ENCODE data around the gene RNU6-1. TPM values are rescaled to one million over a fixed set of nuclear protein-coding genes. Genes with fewer than 3 reads are reported as not detected.

RNU6-1 gene
- total RNA-seq, 1 donor from 2014 or later: not detected

DNA sequence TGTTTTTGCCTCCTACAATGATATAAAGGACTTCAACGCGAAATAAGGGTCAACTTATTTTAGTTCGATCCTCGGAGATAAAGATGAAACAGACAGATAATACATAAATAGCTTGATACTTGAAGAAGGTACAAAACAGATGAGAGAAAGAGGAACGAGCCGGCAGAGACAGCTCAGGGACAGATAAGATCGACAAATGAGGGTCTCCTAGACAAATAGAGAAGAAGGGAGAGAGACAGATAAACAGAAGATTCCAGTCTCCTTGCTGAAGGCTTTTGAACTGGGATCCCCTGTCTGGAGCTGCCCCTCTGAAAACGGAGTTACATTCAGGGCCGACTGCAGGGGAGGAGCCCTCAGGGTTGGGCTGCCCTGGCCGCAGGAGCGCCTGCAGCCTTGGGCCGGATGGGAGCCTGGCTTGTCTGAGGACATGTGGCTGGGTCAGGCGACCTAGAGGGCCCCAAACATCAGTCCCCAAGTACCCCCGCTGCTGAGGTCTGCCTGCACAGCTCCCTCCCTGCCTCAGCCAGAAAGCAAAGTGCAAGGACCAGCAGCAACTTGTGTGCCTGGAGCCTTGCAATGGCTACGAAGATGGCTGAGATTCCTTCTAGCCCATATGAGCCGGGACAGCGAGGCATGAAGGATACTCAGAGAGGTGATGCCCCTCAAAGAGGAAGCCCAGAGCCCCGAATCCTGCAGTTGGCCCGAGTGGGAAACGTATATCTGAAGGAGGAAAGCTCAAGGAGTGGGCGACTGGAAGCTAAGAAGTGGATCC, 15.5 kb downstream of the RNU6-1 start:
- DNase-seq (ENCODE audit: low spot score): no peak
- intact Hi-C loops (cut with DNase I): no loop called here

DNA sequence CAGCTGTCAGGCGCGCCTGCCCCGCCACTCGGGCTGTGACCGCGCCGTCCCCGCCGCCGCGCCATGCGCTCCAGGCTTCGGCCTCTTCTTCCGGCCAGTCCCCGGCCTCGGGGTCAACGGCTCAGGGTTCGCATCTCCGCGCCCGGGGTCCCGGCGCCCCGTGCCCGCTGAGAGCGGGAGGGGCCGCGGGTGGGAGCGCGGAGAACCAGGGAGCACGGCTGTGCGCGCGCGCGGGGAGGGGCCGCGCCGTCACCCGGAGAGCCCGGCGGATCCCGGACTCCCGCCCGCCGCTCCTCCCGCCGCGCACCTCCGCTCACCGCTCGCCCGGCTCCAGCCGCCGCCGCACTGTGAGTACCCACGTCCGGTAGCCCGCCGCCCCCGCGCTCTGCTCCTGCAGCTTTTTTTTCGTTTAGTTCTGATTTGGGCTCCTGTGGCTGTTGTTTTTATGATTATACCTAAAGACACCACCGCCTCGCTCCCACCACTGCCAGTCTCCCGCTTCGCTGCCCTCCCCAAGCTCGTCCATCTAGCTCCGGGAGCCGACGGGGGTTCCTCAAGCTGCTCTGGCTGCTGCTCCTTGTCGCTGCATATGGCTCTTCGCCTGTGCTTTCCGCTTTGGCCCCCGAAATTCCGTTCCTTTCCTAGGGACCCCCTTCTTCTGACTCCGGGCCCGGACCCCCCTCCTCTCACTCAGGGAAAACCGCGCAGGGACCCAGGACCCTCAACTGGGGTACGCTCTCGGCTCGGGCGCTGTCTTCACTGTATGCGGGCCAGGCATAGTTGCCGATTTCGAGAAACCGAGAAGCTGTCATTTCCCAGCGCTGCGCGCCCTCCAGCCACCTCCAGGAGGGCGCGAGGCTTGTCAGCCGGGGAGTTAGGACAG, 16.3 kb downstream of the RNU6-1 start:
- intact Hi-C loops (cut with DNase I): no loop called here
- DNase-seq (ENCODE audit: low spot score): no peak

DNA sequence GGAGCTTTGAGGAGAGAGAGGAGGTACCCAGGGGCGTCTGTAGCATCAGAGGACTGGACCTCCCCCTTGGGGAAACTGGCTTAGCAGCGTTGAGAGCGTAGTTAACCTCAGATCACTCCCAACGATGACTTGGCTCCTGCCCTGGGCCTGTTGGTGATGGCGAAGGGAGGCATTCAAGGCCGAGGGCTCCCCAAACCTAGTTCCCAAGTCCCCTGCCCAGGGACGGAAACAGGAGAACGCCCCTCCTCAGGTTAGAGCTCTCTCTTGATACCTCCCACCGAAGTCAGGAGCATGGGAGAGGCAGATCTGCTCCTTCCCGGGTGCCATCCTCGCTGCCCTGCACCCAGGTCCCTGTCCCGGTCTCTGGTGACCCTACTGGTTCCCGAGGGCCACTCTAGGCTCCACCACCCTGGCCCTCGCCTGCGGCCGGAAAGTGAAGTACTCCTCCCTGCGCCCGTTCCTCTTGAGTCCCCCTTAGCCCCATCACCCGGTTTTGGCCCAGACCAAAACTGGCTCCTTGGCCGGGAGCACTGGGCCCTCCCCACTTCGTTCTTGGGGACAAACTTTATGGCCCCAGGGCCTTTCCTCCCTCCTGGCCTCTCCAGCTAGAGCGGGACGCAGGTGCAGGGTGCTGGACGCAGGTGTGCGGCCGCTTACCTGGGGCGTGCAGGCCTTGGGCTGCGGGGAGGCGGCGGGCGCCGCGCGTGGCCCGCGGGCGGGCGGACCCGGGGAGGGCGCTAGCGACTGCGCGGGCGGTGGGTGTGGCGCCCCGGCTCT, 17.1 kb downstream of the RNU6-1 start:
- intact Hi-C loops (cut with DNase I): no loop called here

DNA sequence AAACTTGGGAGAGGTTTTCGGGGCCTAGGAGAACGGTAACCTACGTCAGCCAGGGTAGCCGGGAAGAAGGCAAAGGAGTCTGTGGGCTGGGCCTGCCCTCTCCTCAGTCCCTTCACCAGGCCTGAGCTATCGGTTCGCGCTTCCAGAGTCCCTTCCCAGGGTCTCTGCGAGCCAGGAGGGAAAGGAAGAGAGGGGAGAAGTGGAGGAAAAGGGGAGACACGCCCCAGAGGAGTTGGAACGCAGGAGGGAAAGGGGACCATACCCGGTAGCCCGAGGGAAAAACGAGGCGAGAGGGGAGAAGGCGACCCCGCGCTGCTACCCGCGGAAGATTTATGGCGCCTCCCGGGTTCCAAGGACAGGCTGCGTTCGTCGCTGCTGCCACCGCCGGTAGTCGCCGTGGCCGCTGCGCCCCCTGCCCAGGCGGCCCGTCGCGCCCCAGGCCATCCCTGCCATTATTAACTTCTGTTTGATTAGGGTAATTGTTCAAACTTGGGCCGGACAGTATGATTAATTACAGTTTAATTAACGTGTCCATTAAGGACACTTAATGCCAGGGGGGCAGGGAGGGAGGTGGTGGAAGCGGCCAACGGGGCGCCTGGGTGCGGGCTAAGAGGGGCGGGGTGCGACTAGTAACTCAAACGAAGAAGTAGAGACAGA, 17.9 kb downstream of the RNU6-1 start:
- intact Hi-C loops (cut with DNase I): no loop called here
- DNase-seq (ENCODE audit: low spot score): no peak

More for the DNA sequence above, 17.1 kb downstream of the RNU6-1 start:
- DNase-seq (ENCODE audit: low spot score): no peak

DNA sequence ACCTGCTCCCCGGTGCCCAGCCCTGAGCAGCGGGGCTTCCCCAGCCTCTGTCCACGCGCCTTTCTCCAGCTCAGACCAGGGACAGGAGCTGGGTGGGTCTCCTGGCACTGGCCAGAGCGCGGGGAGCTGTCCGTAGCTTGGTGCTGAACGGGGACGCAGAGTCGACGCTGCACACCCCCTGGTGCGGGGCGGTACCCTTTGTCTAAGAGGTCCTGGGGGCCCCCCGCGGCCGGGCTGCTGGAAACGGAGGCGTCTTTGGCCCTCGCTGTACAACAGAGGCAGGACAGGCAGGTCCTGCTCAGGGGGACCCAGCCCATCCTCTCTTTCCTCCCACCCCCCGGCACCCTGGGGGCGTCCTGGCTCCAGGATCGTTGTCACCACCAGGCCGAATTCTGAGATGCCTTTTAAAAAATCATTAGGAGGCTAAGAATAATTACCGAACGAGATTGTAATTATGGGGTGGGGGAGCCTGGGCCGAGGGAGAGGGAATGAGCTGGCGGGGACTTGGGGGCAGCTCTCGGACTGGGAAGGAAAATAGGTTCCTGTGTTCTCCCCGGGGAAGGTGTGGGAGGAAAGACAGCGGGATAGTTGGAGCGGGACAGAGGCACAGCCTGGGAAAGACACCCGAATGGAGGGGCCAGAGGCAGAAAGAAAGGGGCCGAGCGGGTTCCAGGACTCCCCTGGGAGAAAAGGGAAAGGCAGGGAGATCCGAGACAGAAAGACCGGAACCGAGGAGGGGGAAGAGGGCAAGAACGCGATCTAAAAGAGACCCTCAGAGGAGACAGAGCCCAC, 18.7 kb downstream of the RNU6-1 start:
- no peak for DNase-seq (ENCODE audit: low spot score)

DNA sequence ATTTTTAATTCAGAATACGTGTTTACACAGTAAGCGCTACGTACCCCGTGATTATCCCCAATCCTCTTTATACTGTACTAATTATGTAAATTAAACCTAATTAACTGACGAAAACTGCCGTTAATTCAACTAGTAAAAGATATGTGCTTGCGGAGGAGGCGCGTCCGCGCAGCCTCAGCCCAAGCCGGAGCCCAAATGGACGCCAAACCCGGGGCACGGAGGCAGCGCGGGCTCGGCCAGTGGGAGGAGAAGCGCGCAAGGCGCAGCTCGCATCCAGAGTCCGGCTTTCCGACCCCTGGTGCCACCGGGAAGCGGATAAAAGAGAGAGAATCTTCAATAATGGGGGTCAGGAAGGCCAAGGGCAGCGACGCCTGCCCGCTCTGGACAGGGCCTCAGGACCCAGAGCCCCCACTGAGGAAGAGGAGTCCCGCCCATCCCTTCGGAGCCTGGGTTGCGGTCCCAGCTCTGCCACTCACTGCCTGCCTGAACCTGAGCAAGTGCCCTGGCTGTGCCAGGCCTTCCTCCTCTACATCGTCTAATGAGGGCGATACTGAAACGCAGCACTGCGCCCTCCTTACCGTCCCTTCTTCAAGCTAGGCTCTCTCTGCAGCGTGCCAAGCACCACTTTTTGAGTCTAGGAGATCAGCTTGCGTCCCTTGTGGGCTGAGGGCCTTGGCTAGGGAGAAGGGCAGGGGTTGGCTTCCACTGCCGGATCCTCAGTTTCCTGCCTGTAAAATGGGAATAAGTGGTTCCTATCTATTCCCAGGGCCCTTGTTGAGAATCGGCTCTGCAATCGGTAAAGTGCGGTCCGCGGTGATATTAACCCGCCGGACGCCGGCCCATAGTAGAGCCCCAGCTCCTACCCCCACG, 19.5 kb downstream of the RNU6-1 start:
- intact Hi-C loops (cut with DNase I): no loop called here
- DNase-seq (ENCODE audit: low spot score): no peak

More for the DNA sequence above, 18.7 kb downstream of the RNU6-1 start:
- intact Hi-C loops (cut with DNase I): no loop called here

DNA sequence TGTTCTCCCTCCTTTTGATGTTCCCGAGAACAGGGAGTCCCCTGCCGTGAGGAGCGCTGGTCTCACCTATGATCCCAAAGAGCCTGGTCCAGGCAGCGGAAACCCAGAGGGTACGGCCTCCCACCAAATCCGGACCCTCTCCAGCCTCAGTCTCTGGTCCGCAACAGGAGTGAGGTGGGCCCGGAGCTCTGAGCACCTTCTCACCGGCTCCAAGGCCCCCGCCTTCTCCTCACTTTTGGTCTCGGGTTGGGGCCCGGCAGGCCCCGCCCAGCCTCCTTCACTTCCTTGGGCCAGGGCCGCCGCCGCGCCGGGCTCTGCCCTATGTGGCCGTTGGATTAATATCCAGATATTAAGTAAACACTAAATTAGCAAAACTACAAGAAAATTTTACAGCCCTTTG, 20.2 kb downstream of the RNU6-1 start:
- intact Hi-C loops (cut with DNase I): no loop called here
- no peak for DNase-seq (ENCODE audit: low spot score)

DNA sequence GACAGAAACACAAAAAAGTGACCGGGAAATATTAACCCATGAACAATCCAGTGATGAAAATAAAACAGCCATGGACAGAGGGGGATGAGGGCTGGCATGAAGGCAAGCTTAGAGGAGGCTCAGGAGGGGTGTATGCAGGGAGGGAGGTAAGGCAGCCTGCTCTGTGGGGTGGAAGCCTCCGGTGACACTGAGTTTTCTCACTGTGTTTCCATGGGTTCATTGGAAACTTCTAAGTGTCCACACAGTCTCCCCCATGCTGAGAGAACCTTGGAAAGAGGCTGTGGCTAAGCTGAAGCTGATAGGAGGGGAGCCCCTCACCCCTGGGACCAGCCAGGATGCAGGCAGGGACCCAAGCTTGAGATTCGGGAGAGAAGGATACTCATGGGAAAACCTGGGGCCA, 21.4 kb downstream of the RNU6-1 start:
- DNase-seq (ENCODE audit: low spot score): no peak
- intact Hi-C loops (cut with DNase I): no loop called here

DNA sequence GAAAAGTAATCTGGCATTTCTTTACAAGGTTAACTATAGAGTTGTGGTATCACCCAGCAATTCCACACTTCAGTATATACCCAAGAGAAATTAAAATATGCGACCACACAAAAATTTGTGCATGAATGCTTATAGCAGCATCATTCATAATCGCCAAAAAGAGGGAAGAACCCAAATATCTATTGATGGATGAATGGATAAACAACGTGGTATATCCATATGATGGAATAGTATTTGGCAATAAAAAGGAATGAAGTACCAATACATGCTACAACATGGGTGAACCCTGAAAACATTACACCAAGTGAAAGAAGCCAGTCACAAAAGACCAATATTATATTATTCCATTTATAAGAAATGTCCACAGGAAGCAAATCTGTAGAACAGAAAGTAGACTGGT, 23.2 kb downstream of the RNU6-1 start:
- intact Hi-C loops (cut with DNase I): no loop called here
- DNase-seq (ENCODE audit: low spot score): no peak

DNA sequence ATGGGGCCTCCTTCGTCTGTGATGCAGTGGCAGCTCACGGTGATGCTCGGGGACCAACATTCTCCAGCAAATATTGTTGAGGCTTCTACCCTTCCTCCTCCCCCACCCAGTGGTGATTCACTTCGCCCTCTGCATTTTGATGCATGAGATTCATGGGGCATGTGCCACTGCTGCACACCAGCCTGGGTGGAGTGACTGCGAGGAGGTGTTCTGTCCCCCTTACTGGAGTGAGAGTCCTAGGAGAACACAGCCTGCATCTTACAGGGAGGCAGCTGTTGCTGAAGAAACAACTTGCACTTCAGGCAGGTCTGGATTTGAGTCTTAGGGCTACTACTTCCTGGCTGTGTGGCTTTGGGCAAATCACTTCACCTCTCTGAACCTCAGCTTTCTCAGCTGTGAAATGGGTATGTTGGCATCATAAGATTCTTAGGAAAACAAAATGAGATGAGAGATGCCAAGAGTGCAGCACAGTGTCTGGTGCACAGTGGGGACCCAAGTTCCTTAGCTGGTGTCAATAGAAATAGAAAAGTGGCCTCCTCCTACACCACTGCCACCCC, 24.7 kb downstream of the RNU6-1 start:
- DNase-seq (ENCODE audit: low spot score): peak; percentile 67
- intact Hi-C loops (cut with DNase I): no loop called here

DNA sequence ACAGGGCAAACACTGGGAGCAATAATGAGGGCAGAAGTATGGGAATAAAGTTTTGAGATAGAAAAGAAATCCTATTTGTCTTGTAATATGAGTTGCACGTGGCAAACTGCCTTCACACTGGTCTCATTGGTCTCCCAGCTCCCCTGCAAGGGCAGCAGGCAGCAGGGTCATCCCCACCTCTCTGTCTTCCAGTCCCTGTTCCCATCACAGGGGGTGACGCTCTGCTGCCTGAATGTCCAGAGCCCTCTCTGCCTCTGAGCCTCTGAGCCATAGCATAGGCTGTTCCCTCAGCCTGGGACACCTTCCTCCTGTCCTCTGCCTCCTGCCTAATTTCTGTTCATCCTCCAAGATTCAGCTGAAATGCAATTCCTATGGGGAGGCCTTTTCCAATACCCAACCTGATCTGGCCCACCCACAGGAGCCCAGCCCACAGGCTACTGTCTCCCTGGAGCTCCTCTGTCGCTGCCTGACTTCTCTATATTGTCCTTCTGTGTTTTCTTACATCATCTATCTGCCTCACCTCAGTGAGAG, 26.7 kb downstream of the RNU6-1 start:
- intact Hi-C loops (cut with DNase I): no loop called here
- DNase-seq (ENCODE audit: low spot score): peak; percentile 54

DNA sequence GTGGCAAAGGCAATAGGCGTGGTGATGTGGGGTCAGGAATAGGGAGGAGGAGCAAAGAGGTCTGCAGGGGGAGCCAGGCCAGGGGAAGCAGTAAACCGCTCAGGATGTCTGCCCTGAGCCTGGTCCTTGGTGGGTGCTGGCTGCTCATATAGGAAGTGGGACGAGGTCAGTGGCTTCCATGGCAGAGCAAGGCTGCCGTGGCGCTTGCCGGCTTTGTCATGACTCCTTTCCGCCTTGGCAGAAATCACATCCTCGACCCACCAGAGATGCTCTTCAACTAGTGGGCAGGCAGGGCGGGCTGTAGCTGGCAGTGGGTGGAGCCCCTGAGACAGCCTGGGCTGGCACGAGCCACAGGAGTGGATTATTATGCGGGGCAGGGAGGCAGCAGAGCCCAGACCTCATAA, 27.6 kb downstream of the RNU6-1 start:
- peak; percentile 70 for DNase-seq (ENCODE audit: low spot score)
- intact Hi-C loops (cut with DNase I): no loop called here

DNA sequence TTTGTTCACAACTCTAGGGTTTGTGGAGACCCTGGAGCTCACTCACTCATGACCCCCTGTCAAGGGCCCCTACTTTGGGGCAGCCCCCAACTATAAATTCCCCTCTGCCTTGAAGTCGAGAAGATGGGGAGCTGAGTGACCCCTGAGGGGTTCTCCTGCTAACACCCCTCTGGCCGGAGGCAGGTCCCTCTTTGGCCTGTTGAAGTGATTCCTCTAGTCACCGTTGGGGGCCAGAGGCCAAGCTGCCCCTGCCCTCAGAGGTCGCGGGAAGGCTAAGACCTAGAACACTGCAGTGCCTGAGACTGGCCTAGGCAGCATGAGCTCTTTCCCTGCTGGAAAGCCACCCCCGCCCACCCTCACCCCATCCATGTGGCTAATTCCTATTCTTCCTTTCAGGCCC, 30.0 kb downstream of the RNU6-1 start:
- intact Hi-C loops (cut with DNase I): no loop called here
- DNase-seq (ENCODE audit: low spot score): peak; percentile 41

DNA sequence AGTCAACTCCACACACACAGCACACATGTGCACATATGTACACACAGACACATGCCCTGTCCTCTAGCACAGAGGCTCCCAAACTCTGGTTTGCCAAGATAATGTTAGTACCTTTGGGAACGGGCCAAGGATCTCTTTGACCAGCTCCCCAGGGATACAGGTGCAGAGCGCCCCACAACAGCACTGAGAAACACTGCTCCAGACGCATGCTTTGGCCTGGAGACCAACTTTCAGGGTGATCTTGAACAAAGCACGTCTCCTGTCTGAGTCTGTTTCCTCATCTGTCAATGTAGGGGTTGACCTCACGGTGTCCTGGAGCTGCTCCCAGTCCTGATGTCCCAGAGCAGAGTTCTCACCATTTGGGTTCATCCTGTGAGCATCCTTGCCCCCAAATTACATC, 30.4 kb downstream of the RNU6-1 start:
- peak; percentile 65 for DNase-seq (ENCODE audit: low spot score)
- intact Hi-C loops (cut with DNase I): no loop called here

DNA sequence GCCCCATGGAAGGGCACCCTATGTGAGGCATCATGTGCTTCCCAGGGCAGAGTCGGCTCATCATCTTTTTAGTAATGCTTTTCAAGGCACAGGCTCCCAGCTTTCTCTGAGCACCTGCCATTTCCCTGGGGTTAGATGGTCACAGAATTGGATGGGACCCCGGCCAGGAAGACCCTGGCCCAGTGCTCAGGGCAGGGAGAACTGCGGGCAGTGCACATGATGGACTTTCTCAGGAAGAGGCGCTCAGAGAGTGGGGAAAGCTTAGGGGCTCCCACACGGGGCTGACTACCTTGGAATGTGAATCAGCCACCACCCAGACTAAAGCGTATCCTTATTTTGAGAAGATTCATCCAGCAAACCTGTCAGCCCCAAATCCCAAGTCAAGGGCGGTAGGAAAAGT, 31.0 kb downstream of the RNU6-1 start:
- intact Hi-C loops (cut with DNase I): no loop called here
- peak; percentile 26 for DNase-seq (ENCODE audit: low spot score)

DNA sequence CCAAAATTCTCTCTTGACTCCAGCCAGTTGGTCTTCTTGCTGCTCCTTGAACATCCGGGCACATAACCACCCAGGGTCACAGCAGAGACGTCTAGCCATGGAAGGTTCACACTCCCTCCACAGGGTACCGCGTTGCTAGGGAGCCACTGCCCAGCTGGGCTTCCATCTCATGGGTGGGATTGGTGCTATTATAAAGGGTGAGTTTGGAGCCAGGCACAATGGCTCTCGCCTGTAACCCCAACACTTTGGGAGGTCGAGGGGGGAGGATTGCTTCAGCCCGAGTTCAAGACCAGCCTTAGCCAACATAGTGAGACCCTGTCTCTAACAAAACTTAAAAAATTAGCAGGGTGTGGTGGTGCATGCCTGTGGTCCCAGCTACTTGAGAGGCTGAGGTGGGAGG, 32.0 kb downstream of the RNU6-1 start:
- intact Hi-C loops (cut with DNase I): no loop called here
- peak; percentile 24 for DNase-seq (ENCODE audit: low spot score)

DNA sequence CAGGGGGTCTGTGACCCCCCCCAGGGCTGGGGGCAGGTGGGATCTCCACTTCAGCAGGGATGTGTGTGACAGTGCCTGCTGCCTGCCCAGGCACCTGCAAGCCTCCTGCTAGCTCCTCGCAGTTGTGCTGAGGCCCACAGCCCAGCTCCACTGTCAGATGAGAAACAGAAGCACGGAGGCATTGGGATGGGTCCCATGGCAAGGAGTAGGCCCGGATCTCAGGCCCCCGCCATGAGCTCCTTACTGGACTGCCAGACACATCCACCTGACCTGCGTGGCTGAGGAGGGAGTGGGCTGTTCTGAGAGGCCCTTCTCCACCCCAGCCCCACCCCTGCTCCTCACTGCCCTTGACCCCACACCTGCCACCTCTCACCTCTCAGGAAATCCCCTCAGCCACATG, 32.7 kb downstream of the RNU6-1 start:
- DNase-seq (ENCODE audit: low spot score): no peak
- intact Hi-C loops (cut with DNase I): no loop called here
